Measurements from ENCODE around the gene RDH12.

DNA sequence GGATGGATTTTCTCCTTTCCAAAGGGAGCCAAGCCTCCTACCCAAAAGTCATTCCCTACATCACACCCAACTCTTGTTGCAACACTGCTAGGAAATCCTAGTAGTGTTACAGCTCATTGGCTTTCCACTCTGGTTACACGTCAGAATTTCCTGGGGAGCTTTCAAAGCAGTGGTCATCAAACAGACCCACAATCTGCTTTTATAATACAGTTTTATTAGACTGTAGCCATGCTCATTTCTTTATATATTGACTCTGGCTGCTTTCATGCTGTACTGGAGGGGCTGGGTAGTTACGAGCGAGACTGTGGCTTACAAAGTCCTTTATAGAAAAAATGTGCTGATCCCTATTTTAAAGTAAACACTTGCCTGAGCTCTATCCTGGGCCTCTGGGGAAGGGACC, 80.4 kb downstream of the RDH12 start:
- TF ChIP-seq CTCF (IDR thresholded peaks at IDR 0.05): no peak
- TF ChIP-seq POLR2AphosphoS5 (IDR thresholded peaks at IDR 0.05): no peak

Data from breast epithelium (tissue), 3 donors.